GM19238 (cell line): ENCODE results near the gene CERK.
"Not testable (repeated sequence)": the region's sequence is repeated elsewhere in the genome, so short reads cannot be mapped to it uniquely, and the experiment has no call there.

Experiments
- DNase-seq: peaks from one replicate; pipeline ENCODE4 v3.0.0; 2011; ENCODE audit warnings: low spot score; ENCODE audit not compliant: insufficient read length

CERK gene

GRCh38 chr22:46649141-46650077, 88.6 kb downstream of the CERK start:
- DNase-seq, result no peak

GRCh38 chr22:46648225-46648820, 89.7 kb downstream of the CERK start:
- not testable (repeated sequence) for DNase-seq

GRCh38 chr22:46646531-46647215, 91.4 kb downstream of the CERK start:
- no peak for DNase-seq

- not testable (repeated sequence) for DNase-seq
These were observed 95.1 kb downstream of the CERK start for GRCh38 chr22:46642840-46643480.

GRCh38 chr22:46641811-46642266, 96.2 kb downstream of the CERK start:
- DNase-seq, result no peak

GRCh38 chr22:46640293-46641055, 97.6 kb downstream of the CERK start:
- DNase-seq, result no peak

- no peak for DNase-seq
These were observed 98.2 kb downstream of the CERK start for GRCh38 chr22:46639843-46640242.

GRCh38 chr22:46638601-46639431, 99.2 kb downstream of the CERK start:
- no peak for DNase-seq

GRCh38 chr22:46637711-46638600, 100.1 kb downstream of the CERK start:
- DNase-seq, result no peak

- no peak for DNase-seq
These were observed 101.6 kb downstream of the CERK start for GRCh38 chr22:46636221-46637002.

- no peak for DNase-seq
These were observed 102.3 kb downstream of the CERK start for GRCh38 chr22:46635756-46636155.

- DNase-seq, result not testable (repeated sequence)
These were observed 102.9 kb downstream of the CERK start for GRCh38 chr22:46634973-46635685.
